ENCODE measurements around the gene CDKN2A.

Gene CDKN2A

GRCh38 chr9:21993893-21994555 is at the start of gene CDKN2A:
CDKN2A (minus strand) TSS chr9:21994392.
- in situ Hi-C loops (cut with MboI; ENCODE audit: low sequenced_read_pairs): no loop called here

- in situ Hi-C loops (cut with MboI; ENCODE audit: low sequenced_read_pairs): no loop called here
Measured at GRCh38 chr9:22043928-22044327, 49.7 kb upstream of the CDKN2A start.

- in situ Hi-C loops (cut with MboI; ENCODE audit: low sequenced_read_pairs): no loop called here
Measured at GRCh38 chr9:22041775-22042174, 47.6 kb upstream of the CDKN2A start.

DNA sequence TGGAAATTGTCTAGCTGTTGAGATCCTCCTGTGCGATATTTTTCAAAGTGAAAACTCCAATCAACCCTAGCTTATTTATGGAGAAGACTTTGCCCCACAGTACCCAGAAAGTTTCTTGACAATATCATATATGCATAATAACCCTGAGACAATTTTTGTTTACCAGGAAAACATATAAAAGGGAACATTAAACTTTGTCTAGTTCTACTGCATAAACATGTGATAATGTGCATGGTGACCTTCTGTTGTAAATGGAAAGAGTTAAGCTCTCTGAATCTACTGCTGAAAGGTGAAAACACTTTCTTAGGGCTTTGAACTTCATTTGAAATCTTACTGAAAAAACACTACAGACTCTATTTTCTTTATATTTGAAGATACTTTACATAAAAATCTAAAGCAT is 47.2 kb upstream of the CDKN2A start:
- in situ Hi-C loops (cut with MboI; ENCODE audit: low sequenced_read_pairs): no loop called here

DNA sequence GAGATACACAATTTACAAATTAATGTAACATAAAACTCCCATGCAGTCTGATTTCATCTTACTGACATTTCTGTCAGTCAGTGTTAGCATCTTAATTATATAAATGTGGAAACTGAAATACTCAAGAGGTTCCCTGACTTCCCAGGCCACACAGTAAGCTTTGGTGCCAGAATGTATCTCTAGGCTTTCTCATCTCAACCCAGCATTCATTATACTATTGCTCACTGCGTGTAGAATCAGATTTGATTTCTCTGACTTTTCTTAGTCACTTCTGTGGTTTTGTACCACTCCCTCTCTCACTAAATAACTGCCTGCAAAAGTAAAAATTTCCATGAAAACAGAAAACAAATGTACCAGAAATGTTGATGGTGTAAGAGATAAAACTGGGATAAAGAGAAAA is 46.6 kb upstream of the CDKN2A start:
- in situ Hi-C loops (cut with MboI; ENCODE audit: low sequenced_read_pairs): no loop called here

- in situ Hi-C loops (cut with MboI; ENCODE audit: low sequenced_read_pairs): no loop called here
Measured at GRCh38 chr9:22039258-22039657, 45.1 kb upstream of the CDKN2A start.

DNA sequence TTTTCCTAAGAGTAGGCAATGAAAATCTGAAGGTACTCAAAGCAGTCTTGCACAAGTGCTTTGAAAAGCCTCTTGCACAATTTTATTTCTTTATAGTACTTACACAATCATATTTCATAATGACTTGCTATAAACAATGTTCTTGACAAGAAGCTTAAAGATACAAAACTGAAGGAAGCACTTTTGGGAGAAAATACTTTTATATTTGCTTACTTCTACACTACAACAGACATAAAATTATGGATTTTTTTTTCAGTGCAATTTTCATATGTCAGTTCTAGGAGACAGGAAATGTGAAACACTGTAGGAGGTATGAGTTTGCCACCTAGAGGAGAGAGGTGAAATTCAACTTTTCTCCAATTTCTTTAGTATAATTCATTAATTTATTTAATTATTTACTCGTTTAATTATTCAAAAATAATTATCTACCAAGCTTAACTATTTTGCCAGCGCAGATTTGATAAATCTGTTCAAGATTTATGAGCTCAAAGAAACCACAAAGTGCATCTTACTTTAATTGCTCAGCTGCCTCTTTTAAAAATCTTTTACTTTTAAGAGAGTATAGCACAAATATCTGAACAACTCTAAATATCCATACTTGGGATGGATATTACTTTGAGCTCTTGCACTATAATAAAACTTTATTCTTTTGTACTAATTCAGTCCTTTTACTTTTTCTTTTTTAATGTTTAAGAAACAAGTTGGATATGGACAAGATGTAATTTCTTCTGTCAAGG is 43.9 kb upstream of the CDKN2A start:
- in situ Hi-C loops (cut with MboI; ENCODE audit: low sequenced_read_pairs): no loop called here

DNA sequence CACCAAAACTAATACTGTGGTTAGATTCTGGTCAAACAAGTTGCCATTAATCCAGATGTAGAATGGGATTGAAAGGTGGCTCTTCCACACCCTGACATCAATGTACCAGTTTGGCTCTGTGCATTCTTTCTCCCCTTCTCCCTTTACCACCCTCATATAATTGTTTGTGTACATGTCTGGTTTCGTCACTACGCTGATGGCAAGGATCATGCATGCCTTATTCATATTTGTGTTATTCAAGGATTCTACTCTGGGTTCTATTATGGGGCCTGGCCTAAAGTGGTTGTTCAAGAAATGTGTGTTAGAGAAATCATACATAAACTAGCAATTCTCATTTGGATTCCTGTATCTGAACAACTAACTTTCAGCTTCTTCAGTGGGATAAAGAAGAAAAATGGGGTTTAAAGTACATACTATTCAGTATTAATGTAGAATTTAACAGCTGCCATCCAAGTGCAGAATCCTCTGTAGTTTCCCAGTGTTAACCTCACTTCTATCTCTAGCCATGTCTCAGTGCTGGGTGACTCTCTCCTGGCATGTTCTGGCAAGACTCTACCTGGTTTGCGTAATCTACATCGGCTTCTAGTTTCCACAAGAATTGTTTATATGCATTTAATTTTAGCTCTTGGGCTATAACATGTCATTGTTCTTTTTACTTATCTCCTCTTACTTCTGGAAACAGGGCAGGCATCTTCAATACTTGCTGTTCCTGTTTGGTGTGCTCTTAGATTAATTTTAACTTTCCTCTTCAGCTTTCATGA is 42.9 kb upstream of the CDKN2A start:
- in situ Hi-C loops (cut with MboI; ENCODE audit: low sequenced_read_pairs): no loop called here

DNA sequence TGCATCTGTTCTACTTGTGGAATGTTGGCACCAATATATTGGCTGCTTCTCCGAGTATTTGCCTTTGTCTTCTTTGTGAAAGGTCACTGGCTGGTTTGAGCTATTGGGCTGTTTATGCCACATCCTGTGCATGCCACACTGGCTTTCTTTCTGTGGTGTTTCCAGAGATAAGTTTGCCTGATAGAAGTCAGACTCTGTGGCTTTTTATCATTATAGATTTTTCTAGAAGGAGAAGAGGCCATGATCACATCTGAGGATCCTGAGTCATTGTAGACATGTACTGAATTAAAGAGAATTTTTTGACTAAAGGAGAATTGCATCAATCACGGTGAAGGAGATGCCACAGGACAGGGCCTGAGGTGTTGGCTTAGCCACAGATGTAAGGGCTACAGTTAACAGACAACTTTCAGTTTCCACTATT is 41.4 kb upstream of the CDKN2A start:
- in situ Hi-C loops (cut with MboI; ENCODE audit: low sequenced_read_pairs): no loop called here

DNA sequence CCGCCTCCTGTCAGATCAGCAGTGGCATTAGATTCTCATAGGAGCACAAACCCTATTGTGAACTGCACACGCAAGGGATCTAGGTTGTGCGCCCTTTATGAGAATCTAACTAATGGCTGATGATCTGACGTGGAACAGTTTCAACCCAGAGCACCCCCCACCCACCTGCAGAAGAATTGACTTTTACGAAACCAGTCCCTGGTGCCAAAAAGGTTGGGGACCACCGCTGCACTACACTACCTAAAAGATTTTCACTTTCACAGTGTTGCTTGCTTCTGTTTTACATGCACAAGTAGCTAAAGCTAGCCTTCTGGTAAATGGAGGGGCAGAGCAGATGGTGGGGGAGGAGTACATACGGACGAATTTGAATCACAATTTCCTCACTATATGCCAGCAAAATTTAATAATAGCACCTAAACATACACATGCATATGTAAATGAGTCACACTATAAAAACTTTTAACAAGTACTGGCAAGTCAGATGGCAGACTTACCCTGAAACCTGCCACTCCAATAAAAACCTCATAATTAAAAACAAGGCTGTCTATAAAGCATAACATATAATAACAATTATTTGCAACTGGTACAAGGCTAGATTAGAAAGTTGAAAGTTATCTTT is 38.9 kb upstream of the CDKN2A start:
- in situ Hi-C loops (cut with MboI; ENCODE audit: low sequenced_read_pairs): no loop called here

DNA sequence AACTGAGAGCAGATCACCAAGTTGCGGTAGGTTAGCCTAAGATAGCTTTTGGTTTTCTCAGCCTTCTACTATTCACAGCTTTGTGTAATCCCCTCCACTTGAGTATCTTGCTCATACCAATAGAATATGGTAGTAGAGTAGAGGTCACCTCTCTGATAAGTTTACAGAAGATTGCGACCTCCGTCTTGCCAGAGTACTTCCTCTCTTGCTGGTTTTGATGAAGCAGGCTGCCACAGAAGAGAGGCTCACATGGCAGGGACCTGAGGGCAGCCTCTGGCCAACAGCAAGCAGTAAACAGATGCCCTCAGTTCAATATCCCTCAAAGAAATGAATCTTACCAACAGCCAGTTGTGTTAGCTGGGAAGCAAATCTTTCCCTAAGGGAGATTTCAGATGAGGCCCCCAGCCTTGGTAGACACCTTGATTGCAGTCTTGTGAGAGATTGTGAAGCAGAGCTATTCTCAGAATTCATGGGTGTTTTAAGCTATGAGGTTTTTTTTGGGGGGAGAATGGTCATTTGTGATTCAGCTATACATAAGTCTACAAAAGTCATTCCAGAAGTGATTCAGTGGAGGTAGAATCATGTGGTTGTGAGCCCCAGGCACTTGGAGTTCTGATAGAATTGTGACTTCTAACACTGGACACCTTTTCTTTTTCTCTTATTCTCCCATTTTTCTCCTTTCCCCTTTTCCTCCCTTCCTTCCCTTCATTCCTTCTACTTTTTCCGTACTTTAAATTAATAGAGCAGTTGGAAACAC is 37.6 kb upstream of the CDKN2A start:
- in situ Hi-C loops (cut with MboI; ENCODE audit: low sequenced_read_pairs): no loop called here

GRCh38 chr9:22030101-22030598 is 36.0 kb upstream of the CDKN2A start:
- in situ Hi-C loops (cut with MboI; ENCODE audit: low sequenced_read_pairs): no loop called here

GRCh38 chr9:22029231-22029630 is 35.0 kb upstream of the CDKN2A start:
- in situ Hi-C loops (cut with MboI; ENCODE audit: low sequenced_read_pairs): no loop called here

GRCh38 chr9:22028394-22028793 is 34.2 kb upstream of the CDKN2A start:
- in situ Hi-C loops (cut with MboI; ENCODE audit: low sequenced_read_pairs): no loop called here

DNA sequence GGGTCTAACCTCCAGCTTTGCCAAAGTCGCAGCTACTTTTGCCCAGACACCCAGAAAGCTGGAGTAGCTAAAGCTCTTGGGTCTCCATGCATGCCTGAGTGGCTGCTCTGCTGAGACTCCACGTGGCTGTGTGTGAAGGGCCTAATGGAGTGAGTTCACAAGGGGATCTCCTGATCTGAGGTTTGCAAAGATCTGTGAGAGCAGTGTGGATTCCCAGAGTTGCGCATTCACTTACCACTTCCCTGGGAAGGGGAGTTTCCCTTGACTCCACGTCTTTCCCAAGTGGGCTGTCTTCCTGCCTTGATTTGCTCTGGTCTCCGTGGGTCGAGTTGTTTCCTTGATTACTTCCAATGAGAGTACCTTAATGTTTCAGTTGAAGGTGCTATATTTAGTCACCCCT is 32.5 kb upstream of the CDKN2A start:
- in situ Hi-C loops (cut with MboI; ENCODE audit: low sequenced_read_pairs): no loop called here

DNA sequence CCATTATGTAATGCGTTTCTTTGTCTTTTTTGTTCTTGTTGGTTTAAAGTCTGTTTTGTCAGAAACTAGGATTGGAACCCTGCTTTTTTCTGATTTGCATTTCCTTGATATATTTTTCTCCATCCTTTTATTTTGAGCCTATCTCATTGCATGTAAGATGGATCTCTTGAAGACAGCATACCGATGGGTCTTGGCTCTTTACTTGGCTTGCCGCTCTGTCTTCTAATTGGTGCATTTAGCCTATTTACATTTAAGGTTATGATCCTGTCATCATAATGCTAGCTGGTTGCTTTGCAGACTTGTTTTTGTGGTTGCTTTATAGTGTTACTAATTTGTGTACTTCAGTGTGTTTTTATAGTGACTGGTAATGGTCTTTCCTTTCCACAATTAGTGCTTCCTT is 28.2 kb upstream of the CDKN2A start:
- in situ Hi-C loops (cut with MboI; ENCODE audit: low sequenced_read_pairs): loop anchor here (25.0 kb wide), 1 partner anchor 210 kb away; the partner anchor contains the start of gene MTAP

DNA sequence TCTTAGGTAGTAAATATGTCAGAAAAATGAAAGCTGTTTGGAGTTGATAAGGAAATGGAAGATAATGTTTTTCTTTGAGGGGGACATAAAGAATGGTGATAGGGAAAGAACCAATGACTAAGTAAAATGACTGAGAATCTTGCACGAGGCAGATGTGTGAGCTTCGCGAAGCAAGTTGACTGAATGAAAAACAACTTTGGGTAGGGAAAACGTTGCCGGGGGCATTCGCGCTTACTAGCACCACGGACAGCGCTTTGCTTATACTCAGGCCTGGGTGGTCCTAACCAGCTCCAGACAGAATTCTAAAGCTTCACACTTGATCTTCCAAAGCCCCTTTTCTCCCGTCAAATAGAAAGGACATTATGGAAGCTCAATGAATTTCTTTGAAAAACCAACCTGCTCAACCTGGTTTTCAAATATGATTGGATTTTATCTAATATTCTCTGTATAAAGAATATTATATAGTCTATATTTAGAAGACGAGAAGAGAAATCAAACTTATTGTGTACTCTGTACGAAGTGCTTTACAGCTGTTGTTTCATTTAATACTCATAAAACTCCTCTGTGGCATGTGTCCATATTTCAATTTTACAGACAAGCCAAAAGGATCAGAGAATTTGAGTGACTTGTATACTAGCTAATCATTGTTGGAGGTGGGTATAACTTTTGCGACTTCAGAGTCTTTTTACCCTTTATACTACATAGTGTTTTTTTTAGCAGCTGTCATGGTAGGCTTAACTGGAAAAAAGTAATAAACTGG is 16.9 kb upstream of the CDKN2A start:
- in situ Hi-C loops (cut with MboI; ENCODE audit: low sequenced_read_pairs): loop anchor here (25.0 kb wide), 1 partner anchor 199 kb away; the partner anchor contains the start of gene MTAP

- in situ Hi-C loops (cut with MboI; ENCODE audit: low sequenced_read_pairs): loop anchor here (25.0 kb wide), 1 partner anchor 197 kb away; the partner anchor contains the start of gene MTAP
Measured at GRCh38 chr9:22009506-22009867, 15.3 kb upstream of the CDKN2A start.

DNA sequence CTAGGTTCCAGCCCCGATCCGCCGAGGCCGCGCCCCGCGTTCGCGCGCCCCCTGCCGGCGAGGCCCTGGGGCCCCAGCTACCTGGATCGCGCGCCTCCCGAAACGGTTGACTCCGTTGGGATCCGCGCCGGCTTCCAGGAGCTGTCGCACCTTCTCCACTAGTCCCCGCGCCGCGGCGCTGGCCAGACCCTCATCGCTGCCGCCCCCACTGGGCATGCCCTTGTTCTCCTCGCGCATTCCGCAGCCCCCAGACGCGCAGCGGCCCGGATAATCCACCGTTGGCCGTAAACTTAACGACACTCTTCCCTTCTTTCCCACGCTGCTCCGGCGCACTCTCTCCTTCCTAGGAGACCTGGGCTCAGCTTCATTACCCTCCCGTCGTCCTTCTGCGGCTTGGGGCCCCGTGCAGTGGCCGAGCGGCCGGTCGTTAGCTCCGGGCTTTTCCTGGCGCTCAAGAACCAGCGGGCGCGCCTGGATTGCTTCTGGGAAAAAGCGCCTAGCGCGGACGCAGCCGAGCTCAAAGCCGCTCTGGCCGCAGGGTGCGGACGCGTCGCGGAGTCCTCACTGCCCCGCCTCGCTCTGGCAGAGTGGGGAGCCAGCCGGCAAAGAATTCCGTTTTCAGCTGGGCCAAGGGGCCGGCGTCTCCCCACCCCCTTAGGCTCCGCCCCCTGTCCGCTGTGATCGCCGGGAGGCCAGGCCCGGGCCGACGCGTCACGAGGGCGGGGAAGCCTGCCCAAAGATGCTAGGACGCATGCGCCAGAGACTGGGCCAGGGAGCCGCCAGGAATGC is 14.7 kb upstream of the CDKN2A start, which contains the start of gene CDKN2B:
CDKN2B (minus strand) TSS at position 589 of the 789 bp plus-strand sequence; CDS start at position 237, 352 bp downstream.
- in situ Hi-C loops (cut with MboI; ENCODE audit: low sequenced_read_pairs): loop anchor here (25.0 kb wide), 1 partner anchor 197 kb away; the partner anchor contains the start of gene MTAP
